WTC11 (cell line): ENCODE results near the gene SIPA1L3. TPM values are rescaled to one million over a fixed set of nuclear protein-coding genes. Genes with fewer than 3 reads are reported as not detected.

Experiments
- ATAC-seq: fragments of 200-7000 bp; cut with Tn5 transposase; 2 replicates; pipeline ENCODE4 v1.10.0; 2021; ENCODE audit warnings: mild to moderate bottlenecking, moderate library complexity
- CTCF ChIA-PET: fragments of 300-600 bp; sonication (Branson Sonifier 250); formaldehyde crosslinking; loops from one replicate; lab custom pipeline; 2021; ENCODE audit warnings: antibody characterized with exemption; lab: Charles Lee
- POLR2A ChIA-PET: fragments of 350-600 bp; sonication (Branson Sonifier 250); formaldehyde crosslinking; loops from one replicate; lab custom pipeline; 2021; ENCODE audit warnings: antibody characterized with exemption; lab: Charles Lee
- DNase-seq: peaks from one replicate; pipeline ENCODE4 v3.0.0; 2021; ENCODE audit warnings: low spot score
- H3K27ac Mint-ChIP-seq: 2 replicates; pipeline ENCODE4 v1.8.0; 2021; ENCODE audit warnings: mixed read lengths
- H3K27me3 Mint-ChIP-seq: 2 replicates; pipeline ENCODE4 v1.8.0; 2021; ENCODE audit warnings: low read depth, mild to moderate bottlenecking, moderate library complexity, mixed read lengths
- H3K36me3 Mint-ChIP-seq: 2 replicates; pipeline ENCODE4 v1.8.0; 2021; ENCODE audit warnings: mixed read lengths
- H3K4me1 Mint-ChIP-seq: 2 replicates; pipeline ENCODE4 v1.8.0; 2022; ENCODE audit warnings: mixed read lengths
- H3K4me3 Mint-ChIP-seq: 2 replicates; pipeline ENCODE4 v1.8.0; 2021; ENCODE audit warnings: mild to moderate bottlenecking, moderate library complexity, mixed read lengths
- H3K9me3 Mint-ChIP-seq: 2 replicates; pipeline ENCODE4 v1.8.0; 2021; ENCODE audit warnings: mixed read lengths
- AR ChIP-seq: fragments of 250-450 bp; sonication (Bioruptor Pico); IDR thresholded peaks from 2 replicates; pipeline ENCODE4 v1.9.0; 2021; ENCODE audit warnings: mild to moderate bottlenecking
- ATF2 ChIP-seq: sonication (generic); formaldehyde crosslinking; IDR thresholded peaks from 2 replicates; pipeline ENCODE4 v1.8.1; 2022; ENCODE audit warnings: low read depth, missing genetic modification reagents, borderline replicate concordance
- CREM ChIP-seq: sonication (generic); formaldehyde crosslinking; IDR thresholded peaks from 2 replicates; pipeline ENCODE4 v1.8.1; 2022; ENCODE audit warnings: mild to moderate bottlenecking, missing genetic modification reagents, moderate library complexity
- FOXK1 ChIP-seq: sonication (generic); formaldehyde crosslinking; IDR thresholded peaks from 2 replicates; pipeline ENCODE4 v1.8.0; 2022; ENCODE audit warnings: mild to moderate bottlenecking, moderate library complexity, missing genetic modification reagents
- GABPB1 ChIP-seq: sonication (generic); formaldehyde crosslinking; IDR thresholded peaks from 2 replicates; pipeline ENCODE4 v1.8.1; 2023; ENCODE audit warnings: mild to moderate bottlenecking, missing genetic modification reagents
- IRF1 ChIP-seq: sonication (generic); formaldehyde crosslinking; IDR thresholded peaks from 2 replicates; pipeline ENCODE4 v1.8.0; 2023; ENCODE audit warnings: missing genetic modification reagents
- KAT7 ChIP-seq: sonication (generic); formaldehyde crosslinking; IDR thresholded peaks from 2 replicates; pipeline ENCODE4 v1.8.1; 2023; ENCODE audit warnings: missing genetic modification reagents, mild to moderate bottlenecking, borderline replicate concordance
- NFE2L1 ChIP-seq: sonication (generic); formaldehyde crosslinking; IDR thresholded peaks from 2 replicates; pipeline ENCODE4 v1.8.1; 2023; ENCODE audit warnings: missing genetic modification reagents
- NFYB ChIP-seq: sonication (generic); formaldehyde crosslinking; conservative IDR thresholded peaks from 2 replicates; pipeline ENCODE4 v1.8.0; 2022; ENCODE audit warnings: low read depth, missing genetic modification reagents
- PREB ChIP-seq: sonication (generic); formaldehyde crosslinking; IDR thresholded peaks from 2 replicates; pipeline ENCODE4 v1.8.1; 2022; ENCODE audit warnings: mild to moderate bottlenecking, missing genetic modification reagents, moderate library complexity, borderline replicate concordance
- STAT6 ChIP-seq: sonication (generic); formaldehyde crosslinking; conservative IDR thresholded peaks from 2 replicates; pipeline ENCODE4 v1.8.1; 2023; ENCODE audit warnings: mild to moderate bottlenecking, low read depth, missing genetic modification reagents, moderate library complexity
- TCF7 ChIP-seq: sonication (generic); formaldehyde crosslinking; IDR thresholded peaks from 2 replicates; pipeline ENCODE4 v1.8.0; 2022; ENCODE audit warnings: mild to moderate bottlenecking, low read depth, missing genetic modification reagents, moderate library complexity
- TEAD4 ChIP-seq: sonication (generic); formaldehyde crosslinking; IDR thresholded peaks from 2 replicates; pipeline ENCODE4 v1.8.0; 2022; ENCODE audit warnings: mild to moderate bottlenecking, missing genetic modification reagents
- ZNF416 ChIP-seq: fragments of 250-450 bp; sonication (Bioruptor Pico); IDR thresholded peaks from 2 replicates; pipeline ENCODE4 v1.9.0; 2021; ENCODE audit warnings: mild to moderate bottlenecking, inconsistent platforms
- ZNF532 ChIP-seq: fragments of 250-450 bp; sonication (Bioruptor Pico); IDR thresholded peaks from 2 replicates; pipeline ENCODE4 v1.9.0; 2021; ENCODE audit warnings: mild to moderate bottlenecking, borderline replicate concordance
- total RNA-seq: library from RNA; stranded (reverse); gene quantifications from 3 replicates; pipeline ENCODE4 v1.2.3, GENCODE V29; 2021
- TF ChIP-seq, protein P1 (sequence below): sonication (generic); formaldehyde crosslinking; IDR thresholded peaks from 2 replicates; pipeline ENCODE4 v1.8.1; 2023; ENCODE audit warnings: mild to moderate bottlenecking, missing genetic modification reagents, moderate library complexity
- TF ChIP-seq, protein P2 (sequence below): sonication (generic); formaldehyde crosslinking; IDR thresholded peaks from 2 replicates; pipeline ENCODE4 v1.8.0; 2022; ENCODE audit warnings: mild to moderate bottlenecking, missing genetic modification reagents

Gene SIPA1L3
- total RNA-seq, 1 experiment from 2014 or later, result 41.5 TPM

GRCh38 chr19:38125238-38125637 is 218.2 kb downstream of the SIPA1L3 start (continued):
- TF ChIP-seq PREB (CRISPR knock-in tag) (no peak), CREM (CRISPR knock-in tag) (no peak), NFE2L1 (no peak)

DNA sequence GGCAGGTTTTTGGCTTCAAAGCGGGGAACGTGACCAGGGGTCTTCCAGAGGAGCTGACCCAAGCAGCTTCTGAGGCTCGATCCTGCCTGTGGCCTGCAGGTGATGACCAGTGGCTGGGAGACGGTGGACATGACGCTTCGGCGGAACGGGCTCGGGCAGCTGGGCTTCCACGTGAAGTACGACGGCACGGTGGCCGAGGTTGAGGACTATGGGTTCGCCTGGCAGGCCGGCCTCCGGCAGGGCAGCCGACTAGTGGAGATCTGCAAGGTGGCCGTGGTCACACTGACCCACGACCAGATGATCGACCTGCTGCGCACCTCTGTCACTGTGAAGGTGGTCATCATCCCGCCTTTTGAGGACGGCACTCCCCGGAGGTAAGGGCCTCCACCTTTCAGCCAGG is 223.4 kb downstream of the SIPA1L3 start:
- Mint-ChIP-seq H3K27me3 (no peaks in the 10 kb centered on the region), H3K4me3 (no peak overlapping the region), H3K36me3 (peaks cover 11% of the 10 kb centered on the region), H3K27ac (no peak overlapping the region), H3K4me1 (peaks cover 13% of the 10 kb centered on the region), H3K9me3 (peaks cover 4% of the 10 kb centered on the region)
- ChIA-PET CTCF (interaction anchor here (1.5 to 2.3 kb wide), 2 partner anchors 12 to 228 kb away, joined by 4 to 10 read pairs; no protein-coding TSS in a partner anchor), POLR2A (no interaction called here)
- no peak for TF ChIP-seq AR (CRISPR knock-in tag)
- TF ChIP-seq STAT6 (CRISPR knock-in tag), result no peak
- no peak for TF ChIP-seq FOXK1 (CRISPR knock-in tag)
- TF ChIP-seq IRF1 (CRISPR knock-in tag), result no peak
- no peak for TF ChIP-seq TCF7 (CRISPR knock-in tag)
- no peak for TF ChIP-seq TEAD4 (CRISPR knock-in tag)
- TF ChIP-seq, protein P1, sequence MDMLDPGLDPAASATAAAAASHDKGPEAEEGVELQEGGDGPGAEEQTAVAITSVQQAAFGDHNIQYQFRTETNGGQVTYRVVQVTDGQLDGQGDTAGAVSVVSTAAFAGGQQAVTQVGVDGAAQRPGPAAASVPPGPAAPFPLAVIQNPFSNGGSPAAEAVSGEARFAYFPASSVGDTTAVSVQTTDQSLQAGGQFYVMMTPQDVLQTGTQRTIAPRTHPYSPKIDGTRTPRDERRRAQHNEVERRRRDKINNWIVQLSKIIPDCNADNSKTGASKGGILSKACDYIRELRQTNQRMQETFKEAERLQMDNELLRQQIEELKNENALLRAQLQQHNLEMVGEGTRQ, result no peak
- no peak for TF ChIP-seq ZNF416
- no peak for TF ChIP-seq GABPB1 (CRISPR knock-in tag)
- DNase-seq, result no peak
- ATAC-seq, result no peak

- Mint-ChIP-seq H3K27ac (no peak overlapping the region), H3K4me1 (peaks cover 17% of the 10 kb centered on the region), H3K4me3 (no peak overlapping the region), H3K36me3 (0 out of 2 replicates have a peak, but pooled peaks cover 3% of the 10 kb centered on the region), H3K27me3 (no peaks in the 10 kb centered on the region), H3K9me3 (no peaks in the 10 kb centered on the region)
- ChIA-PET POLR2A (no interaction called here), CTCF (interaction anchor here (2.1 to 2.7 kb wide), 4 partner anchors 9 to 230 kb away, joined by 6 to 17 read pairs (median 8); partner anchors contain the start of genes SIPA1L3 and WDR87)
- DNase-seq (no peak), ATAC-seq (no peak)
- TF ChIP-seq, protein P2, sequence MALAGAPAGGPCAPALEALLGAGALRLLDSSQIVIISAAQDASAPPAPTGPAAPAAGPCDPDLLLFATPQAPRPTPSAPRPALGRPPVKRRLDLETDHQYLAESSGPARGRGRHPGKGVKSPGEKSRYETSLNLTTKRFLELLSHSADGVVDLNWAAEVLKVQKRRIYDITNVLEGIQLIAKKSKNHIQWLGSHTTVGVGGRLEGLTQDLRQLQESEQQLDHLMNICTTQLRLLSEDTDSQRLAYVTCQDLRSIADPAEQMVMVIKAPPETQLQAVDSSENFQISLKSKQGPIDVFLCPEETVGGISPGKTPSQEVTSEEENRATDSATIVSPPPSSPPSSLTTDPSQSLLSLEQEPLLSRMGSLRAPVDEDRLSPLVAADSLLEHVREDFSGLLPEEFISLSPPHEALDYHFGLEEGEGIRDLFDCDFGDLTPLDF (CRISPR knock-in tag), result no peak
- TF ChIP-seq KAT7 (CRISPR knock-in tag) (no peak), CREM (CRISPR knock-in tag) (no peak), NFYB (CRISPR knock-in tag) (no peak), GABPB1 (CRISPR knock-in tag) (no peak), ATF2 (CRISPR knock-in tag) (no peak), ZNF532 (CRISPR knock-in tag) (no peak)
Measured at GRCh38 chr19:38132781-38133180, 225.8 kb downstream of the SIPA1L3 start.
